NCI-H2029 treated with DMSO at 0.1 percent for 48 hours (cell line): ENCODE measurements around the gene UXS1.
A peak's percentile ranks its signal among the peaks of the same experiment; 100 is the strongest.
"Not testable (repeated sequence)": the region's sequence is repeated elsewhere in the genome, so short reads cannot be mapped to it uniquely, and the experiment has no call there.

Experiments used
- DNase-seq: peaks from one replicate; lab custom pipeline; 2025; lab: John Stamatoyannopoulos, UW

UXS1 gene

DNA sequence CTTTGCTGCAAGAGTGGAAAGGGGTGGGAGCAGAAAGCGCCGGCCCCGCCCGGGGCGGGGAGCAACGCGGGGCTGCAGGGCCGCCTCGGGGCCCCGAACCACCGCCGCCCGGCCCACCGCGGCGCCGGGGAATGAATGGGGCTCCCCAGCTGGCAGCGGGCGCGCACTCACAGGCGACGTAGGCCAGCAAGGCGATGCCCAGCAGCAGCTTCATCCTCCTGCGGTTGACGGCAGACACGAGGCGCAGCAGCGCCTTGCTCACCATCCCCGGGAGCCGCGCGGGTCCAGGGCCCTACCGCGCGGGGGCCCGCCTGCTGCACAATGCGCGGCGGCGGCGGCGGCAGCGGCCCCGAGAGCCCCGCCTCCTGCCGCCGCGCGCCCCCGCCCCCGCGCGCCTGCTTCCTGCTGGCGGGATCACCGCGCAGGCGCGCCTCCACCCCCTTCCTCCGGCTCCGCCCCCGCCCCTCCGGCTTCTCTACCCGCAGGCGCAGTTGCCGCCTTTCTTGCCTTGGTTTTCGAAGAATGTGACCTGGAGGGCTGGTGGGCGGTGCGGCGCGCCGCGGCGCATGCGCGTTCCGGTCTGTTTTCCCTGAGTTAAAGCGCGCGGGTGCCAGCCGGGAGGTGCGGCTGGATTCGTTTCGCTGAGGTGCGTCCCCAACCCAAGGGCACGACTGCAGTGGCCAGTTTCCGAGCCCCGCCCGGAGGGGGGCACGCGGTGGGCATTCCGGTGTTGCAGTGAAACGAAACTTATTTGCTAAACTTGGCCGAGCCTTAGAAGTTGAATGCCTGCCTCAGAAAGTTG lies at the start of gene UXS1:
Gene UXS1 (minus strand): TSS at position 325 of the 802 bp plus-strand sequence. CDS start 60 bp downstream, at position 265.
- peak; percentile 72 for DNase-seq

DNA sequence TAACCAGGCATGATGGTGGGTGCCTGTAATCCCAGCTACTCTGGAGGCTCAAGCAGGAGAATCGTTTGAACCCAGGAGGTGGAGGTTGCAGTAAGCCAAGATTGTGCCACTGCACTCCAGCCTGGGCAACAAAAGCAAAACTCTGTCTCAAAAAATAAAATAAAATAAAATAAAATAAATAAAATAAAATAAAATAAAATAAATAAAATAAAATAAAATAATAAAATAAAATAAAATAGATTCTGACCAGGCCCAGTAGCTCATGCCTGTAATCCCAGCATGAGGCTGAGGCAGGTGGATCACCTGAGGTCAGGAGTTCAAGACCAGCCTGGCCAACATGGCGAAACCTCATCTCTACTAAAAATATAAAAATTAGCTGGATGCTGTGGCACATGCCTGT lies 45.4 kb upstream of the UXS1 start:
- not testable (repeated sequence) for DNase-seq

DNA sequence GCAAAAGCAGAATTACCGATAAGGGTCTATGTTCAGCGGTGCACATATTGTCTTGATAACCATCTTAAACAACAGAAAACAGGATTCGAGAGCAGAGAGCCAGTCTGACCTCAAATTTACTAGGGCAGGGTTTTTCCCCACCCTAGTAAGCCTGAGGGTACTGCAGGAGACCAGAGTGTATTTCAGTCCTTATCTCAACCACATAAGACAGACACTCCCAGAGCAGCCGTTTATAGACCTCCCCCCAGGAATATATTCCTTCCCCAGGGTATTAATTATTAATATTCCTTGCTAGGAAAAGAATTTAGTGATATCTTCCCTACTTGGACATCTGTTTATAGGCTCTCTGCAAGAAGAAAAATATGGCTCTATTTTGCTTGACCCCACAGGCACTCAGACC lies 41.3 kb upstream of the UXS1 start:
- DNase-seq = not testable (repeated sequence)

DNA sequence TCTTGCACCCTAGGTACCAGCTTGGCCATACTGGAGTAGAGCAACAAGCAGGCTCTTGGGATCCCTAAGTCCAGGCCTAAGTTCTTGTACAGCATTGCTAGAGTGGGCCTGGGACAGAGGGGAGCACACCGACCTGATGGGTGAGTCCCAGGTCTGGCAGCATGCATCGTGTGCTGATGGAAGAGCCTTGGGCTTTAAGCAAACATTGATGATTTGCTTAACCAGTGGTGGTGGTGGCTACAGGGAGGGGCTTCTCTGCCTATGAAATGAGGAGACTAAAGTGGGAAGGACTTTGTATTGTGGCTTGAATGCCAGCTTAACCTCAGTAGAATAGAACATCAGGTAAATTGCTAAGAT lies 39.2 kb upstream of the UXS1 start:
- no peak for DNase-seq

DNA sequence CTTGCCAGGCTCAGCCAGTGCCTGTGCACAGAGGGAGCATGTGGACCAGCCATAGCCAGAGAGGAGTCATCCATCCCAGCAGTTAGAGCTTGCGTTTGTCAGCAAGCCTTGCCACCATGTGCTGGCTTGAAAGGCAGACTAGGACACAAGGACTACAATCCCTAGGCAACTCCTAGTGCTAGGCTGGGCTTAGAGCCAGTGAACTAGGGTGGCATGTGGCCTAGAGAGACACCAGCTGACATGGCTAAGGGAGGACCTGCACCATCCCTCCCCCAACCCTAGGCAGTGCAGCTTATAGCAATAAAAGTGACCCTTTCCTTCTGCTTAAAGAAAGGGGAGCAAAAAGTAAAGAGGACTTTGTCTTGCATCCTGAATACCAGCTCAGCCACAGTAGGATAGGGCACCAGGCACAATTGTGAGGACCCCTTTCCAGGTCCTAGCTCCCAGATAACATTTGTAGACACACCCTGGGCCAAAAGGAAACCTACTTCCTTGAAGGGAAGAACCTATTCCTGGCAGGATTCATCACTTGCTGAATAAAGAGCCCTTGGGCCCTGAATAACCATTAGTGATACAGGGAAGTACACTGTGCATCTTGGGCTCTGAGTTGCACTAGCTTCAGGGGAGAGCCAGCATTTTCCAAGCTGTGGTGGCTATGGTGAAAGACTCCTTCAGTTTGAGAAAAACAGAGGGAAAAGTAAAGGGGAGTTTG lies 38.7 kb upstream of the UXS1 start:
- no peak for DNase-seq

DNA sequence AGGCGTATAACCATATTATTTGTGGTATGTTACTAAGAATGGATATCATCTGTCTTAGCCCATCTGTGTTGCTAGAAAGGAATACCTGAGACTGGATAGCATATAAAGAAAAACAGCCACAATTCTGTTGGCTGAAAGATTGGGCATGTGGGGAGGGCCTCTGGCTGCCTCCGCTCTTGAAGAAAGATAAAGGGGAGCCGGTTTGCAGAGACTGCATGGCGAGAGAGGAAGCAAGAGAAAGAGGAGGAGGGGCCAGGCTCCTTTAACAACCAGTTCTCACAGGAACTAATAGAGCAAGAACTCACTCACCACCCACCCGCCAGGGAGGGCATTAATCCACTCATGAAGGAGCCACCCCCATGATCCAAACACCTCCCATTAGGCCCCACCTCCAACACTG lies 29.2 kb upstream of the UXS1 start:
- no peak for DNase-seq

DNA sequence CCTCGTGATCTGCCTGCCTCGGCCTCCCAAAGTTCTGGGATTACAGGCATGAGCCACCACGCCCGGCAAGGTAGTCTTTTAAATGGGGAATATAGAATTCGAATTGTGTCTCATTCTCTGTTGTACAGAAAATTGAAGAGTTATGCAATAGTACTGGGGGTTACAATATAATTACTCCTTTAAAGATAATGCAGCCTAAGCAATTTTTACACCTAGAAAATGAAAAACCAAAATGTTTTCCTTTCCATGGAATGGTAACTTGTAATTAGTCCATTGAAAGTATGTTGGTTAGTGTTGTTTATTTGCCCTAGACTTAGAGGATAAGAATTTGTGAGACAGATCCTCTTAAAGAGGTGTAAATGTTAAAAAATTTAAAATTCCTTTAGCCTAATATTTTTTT lies 28.0 kb upstream of the UXS1 start:
- not testable (repeated sequence) for DNase-seq

DNA sequence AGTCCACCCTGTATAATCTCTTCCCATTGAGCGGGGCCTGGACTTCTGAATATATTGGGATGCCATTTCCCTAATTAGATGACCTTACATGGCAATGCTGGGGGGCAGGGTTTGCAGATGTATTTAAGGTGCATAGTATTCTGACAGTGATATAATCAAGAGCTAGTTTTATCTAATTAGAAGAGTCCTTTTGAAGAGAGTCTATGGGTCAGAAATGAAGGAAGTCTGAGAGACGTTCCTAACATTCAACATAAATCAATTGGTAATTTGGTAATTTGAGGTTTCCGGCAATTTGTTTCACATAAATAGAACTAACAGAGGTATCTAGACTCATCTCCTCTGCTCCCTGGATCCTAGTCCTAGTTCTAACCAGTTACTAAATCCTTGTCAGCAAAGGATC lies 25.7 kb upstream of the UXS1 start:
- no peak for DNase-seq

DNA sequence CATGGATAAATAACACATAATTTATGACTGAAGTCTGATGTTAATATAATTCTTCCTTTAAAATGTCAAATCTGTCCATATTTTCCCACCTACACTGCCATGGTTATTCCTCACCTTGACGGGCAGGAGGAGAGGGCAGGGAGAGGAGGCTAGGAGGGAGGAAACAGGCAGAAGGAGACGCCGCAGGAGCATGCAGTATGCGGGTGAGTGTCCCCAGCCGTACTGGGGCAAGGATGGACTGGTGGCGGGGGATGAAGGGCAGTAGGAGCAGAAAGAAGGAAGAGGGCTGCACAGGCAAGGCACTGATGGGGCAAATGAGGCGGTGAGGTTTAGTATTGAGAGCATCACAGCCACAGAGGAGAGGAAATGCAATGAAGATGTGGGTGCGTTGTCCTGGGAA lies 25.1 kb upstream of the UXS1 start:
- not testable (repeated sequence) for DNase-seq

DNA sequence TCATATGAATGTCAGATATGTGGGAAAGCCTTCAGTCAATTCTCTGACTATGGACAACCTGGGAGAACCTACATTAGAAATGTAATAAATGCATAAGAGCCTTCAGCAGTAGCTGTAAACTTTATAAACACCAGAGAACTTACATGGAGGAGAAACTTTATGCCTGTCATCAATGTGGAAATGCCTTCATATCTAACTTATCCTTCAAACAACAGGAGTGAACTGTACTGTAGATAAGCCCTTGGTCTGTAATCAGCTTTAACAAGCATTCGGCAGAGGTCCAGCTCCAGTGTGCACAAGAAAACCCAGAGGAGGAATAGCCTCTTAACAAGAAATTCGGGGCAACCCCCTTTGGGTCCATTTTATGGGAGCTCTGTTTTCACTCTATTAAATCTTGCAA lies 14.8 kb upstream of the UXS1 start:
- DNase-seq = no peak

DNA sequence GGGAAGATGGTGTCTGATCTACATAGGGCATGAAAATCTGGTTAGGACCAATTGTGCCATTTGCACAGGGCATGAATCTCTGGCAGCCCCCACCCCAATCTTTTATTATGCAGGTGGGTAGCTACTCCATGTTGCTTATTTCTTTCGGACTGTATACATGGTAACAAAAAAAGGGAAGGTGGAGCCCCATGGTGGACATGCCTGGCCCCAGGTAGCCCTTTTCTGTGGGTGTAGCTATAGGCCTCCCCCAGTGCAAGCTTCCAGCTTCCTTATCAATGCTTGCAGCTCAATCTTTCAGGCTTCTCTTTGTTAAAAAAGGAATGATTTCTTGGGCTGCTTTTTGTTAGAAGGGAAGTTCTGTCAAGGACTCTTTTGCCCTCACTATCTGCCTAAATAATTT lies 14.3 kb upstream of the UXS1 start:
- DNase-seq = no peak

DNA sequence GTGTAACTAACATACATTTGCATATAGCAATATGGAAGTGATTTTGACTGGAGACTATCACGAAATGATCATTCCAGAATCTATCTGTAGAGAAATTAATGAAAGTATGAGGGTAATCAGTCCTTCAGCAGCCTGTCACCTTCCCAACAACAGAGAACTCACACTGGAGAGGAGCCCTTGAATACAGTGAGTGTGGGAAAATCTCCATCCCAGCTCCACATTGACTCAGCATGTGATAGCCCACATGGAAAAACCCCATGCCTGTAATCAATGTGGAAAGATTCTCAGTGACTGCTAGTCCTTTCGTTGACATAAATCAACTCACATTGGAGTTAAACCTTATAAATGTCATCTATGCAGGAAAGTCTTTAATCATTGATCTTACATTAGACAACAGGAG lies 13.1 kb upstream of the UXS1 start:
- DNase-seq = no peak

DNA sequence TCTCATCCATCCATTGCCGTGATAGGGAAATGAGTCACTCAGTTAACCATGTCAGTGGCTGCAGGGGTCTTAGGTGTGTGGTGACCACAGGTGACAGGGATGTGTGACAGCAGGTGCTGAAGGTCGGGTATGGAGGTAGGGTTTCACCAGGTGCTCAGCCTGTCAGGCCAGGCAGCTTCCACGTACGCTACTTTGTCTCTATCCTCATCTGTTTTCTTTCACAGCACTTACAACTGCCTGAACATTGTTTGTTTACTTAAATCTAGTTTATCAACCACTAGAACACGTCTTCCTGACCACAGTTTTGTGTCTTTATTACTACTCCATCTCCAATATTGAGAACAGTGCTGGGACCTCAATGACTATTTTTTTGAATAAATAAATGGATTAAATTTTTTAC lies 11.4 kb upstream of the UXS1 start:
- DNase-seq = no peak

DNA sequence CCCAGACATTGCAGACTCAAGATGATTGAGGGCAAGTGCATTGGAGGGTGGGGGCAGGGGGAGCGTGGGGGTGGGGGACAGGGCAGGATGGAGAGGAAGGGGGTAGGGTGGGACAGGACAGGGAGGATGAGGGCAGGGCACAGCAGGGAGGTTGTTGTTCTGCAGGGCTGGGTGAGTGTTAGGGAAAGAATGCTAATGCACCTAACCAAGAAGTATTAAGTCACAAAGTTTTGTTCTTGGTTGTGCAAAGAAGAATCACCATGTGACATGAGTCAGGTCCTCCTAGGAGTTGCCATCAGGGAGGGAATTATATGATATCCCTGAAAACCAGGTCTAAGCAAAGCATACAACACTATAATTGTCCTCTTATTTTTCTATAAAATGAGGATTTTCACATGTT lies 10.4 kb upstream of the UXS1 start:
- not testable (repeated sequence) for DNase-seq

DNA sequence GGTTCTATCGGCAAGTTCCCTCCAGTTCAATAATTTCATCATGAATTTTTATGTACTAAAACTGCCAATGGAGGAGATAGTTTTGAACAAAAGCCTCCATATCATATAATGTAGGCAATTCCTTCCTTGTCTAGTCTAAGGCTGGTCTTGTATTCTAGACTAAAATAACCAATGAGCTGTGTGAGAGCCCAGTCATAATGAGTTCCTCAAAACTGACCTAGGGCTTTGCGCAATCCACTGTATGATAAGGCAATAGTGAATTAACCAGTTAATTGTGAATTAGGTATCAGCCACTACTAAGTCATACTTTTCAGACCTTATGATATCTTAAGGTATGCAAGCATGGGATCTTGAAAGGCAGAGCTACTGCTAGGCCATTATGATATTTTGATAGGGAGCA lies 7.6 kb upstream of the UXS1 start:
- no peak for DNase-seq

DNA sequence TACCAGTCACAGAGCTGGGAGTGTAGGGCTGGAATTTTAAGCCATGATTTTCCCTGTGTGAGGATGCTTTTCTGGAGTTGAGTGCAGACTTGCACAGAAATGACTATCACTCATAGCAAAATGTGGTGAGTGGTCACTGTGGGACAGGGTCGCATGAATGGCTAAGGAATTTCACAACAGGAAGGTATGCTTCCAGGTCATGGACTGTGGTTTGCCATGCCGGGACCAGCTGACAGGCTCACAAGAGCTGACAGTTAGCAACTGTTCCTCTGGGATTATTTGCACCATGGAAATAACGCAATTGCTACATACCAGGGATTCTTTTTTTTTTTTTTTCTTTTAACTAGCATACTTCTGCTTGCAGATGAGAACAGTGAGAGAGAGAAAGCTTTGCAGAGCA lies 3.8 kb upstream of the UXS1 start:
- DNase-seq = no peak

DNA sequence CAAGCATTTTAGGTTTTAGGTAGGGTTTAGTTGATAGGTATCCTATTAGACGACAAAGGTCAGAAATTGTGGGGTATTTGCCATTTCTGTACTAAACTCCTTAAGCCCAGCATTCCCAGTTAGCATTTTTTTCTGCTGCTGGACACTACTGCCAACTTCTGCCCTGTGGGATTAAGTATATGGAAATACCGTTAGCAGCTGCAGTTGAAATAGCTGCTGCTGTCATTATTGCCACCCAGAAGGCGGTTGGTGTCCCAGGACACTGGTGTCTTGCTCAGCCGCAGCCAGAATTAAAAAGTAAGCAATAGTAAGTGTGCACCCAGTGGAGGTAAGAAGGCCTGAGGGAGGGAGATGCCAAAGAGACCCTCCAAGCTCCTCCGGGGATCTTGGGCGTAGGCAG lies 1.9 kb upstream of the UXS1 start:
- no peak for DNase-seq

DNA sequence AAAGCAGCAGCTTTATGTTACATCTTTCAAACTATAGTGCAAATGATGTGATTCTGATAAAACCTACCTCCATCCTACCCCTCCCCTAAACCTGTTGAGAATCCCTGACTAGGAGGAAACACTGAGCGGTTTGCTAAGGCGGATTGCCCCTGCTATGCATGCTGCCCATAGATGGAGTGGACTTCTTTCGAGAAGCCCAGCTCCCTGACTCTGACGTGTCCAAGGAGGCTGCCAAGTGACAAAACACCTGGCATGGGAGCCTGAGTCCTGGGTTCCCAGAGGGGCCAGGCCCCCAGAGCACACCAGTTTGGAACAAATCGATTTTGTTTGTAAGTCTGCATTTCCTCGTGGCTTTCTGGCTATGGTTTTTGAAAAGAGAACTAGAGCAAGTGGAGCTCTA lies 1.4 kb upstream of the UXS1 start:
- no peak for DNase-seq

DNA sequence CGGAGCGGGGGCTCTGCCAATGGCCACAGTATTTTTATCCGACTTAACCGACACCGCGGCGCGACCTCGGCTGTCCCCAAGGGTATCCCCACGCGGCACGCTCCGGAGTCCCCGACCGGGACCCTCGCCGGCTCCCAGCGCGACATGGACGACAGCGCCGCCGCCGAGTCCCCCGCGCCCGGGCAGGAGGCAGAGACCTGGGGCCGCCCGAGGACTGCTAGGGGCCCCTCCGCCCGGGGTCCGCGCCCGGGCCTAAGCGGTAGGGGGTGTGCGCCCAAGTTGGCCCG lies 468 bp downstream of the UXS1 start:
- no peak for DNase-seq

DNA sequence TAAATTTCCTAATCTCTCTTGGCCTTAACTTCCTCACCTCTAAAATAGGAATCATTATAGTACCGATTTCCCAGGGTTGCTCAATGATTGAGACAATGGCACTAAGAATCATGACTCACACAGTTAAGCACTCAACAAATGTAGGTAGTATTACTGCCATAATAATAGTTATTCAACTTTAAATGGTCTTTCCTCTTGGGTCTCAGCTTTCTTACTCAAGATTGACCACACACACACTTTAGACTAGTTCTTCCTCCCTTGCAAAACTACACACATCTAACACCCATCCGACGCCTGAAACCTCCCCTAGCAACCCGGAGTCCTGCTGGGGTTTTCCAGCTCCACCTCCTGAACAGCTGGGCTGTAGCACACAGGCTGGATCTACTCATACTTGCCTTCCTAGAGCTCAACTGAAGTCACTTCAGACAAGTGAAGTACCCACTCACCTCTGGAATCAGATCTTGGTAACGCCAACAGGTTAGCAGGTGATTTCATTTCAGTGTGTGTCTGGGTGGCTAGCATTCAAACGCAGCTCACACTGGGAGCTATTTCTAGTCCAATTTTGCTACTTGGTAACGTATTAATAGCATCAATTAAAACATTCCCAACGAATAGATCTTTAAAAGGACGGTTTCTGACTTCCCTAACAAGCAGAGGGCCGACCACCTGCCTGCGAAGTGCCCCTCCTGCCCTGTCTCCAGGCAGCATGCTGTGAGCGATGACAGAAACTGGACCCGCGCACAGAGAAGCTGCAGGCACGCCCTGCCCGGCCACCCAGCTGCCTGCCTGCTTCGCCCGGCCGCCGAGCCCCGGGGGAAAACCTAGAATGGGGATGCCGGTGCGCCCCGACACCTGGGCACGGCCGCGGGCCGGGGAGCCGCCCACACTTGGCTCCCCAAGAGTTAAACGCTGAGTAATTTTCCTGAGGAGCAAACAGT lies 1.1 kb downstream of the UXS1 start:
- peak; percentile 48 for DNase-seq

DNA sequence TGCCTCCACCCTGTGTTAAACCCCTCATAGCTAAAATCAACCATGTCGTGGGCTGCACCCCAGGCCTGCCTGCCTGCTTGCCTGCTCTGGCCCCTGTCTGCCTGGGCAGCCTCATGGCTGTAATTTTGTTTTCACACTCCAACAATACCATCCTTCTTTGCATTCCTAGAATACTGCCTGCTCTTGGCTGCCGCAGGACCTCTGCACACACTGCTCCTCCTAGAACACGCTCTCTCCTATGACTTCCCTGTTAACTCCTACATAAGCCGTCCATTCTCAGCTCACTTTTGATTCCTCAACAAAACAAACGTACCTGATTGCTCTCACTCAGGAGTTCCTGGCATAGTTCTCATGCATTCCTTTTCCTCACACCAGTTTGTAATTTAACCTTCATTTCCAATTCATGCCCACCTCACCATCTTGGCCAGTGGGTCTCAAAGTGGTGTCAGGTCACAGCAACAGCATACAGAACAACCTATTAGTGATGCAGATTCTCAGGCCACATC lies 2.5 kb downstream of the UXS1 start:
- no peak for DNase-seq

DNA sequence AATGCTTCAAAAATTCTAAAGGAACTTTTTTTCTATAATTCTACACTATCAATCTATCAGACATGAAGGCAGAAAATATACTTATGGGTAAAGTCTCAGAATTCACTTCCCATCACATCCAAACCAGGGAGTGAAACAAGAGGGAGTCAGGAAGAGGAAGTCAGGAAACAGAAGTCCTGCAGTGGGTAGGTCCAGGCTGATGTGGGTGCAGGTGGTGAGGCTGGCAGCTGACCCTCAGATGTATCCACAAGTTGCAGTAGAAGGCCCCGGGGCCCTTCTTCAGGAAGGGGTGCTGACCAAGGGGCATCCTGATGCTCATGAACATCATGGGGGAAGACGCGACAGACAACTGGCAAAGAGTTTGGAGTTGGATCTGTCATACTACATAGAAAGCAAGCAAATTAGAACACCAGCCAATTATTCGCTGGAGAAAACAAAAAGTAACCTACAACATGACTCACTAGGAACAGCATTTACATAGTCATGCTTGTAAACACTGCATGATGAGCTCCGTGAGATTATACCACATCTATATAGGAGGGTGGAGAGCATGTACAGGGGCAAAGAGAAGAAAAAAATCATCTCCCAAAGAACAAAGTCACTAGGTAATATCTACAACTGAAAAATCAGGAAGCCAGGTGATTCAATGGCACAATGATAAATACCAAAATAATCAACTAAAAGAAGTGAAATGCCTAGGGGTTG lies 4.2 kb downstream of the UXS1 start:
- DNase-seq = no peak
